ENCODE data around the gene BBIP1. TPM values are rescaled to one million over a fixed set of nuclear protein-coding genes. Genes with fewer than 3 reads are reported as not detected.

The BBIP1 gene
- total RNA-seq, 1 experiment from 2014 or later, result 19.0 TPM

- peaks cover 7% of the 10 kb centered on the region for H3K9me3 Mint-ChIP-seq
- H3K36me3 Mint-ChIP-seq, result no peaks in the 10 kb centered on the region
- POLR2A ChIA-PET, result no interaction called here
- 0 out of 2 replicates have a peak, but pooled peaks cover 3% of the 10 kb centered on the region for H3K4me1 Mint-ChIP-seq
- ATAC-seq (no peak), DNase-seq (ENCODE audit: low spot score) (no peak)
- no peak for TF ChIP-seq ZNF219 (CRISPR knock-in tag; IDR thresholded peaks at IDR 0.05; ENCODE audit: borderline replicate concordance)
- TF ChIP-seq PRRX2 (CRISPR knock-in tag; IDR thresholded peaks at IDR 0.05), result no peak
- TF ChIP-seq ZNF281 (CRISPR knock-in tag; IDR thresholded peaks at IDR 0.05), result no peak
- no peak for TF ChIP-seq CTCF (IDR thresholded peaks at IDR 0.05)
- TF ChIP-seq IRF2 (CRISPR knock-in tag; IDR thresholded peaks at IDR 0.05; ENCODE audit: borderline replicate concordance, low read depth), result no peak
- no peak for TF ChIP-seq CREM (CRISPR knock-in tag; IDR thresholded peaks at IDR 0.05)
- no peak for TF ChIP-seq ESRRA (CRISPR knock-in tag; IDR thresholded peaks at IDR 0.05; ENCODE audit: borderline replicate concordance)
- no peak for TF ChIP-seq AFF4 (CRISPR knock-in tag; IDR thresholded peaks at IDR 0.05; ENCODE audit: borderline replicate concordance)
- TF ChIP-seq ZNF121 (CRISPR knock-in tag; IDR thresholded peaks at IDR 0.05), result no peak
- TF ChIP-seq TCF7 (CRISPR knock-in tag; IDR thresholded peaks at IDR 0.05; ENCODE audit: low read depth), result no peak
- TF ChIP-seq SMAD3 (CRISPR knock-in tag; IDR thresholded peaks at IDR 0.05; ENCODE audit: borderline replicate concordance), result no peak
- TF ChIP-seq HMGA2 (CRISPR knock-in tag; IDR thresholded peaks at IDR 0.05), result no peak
- TF ChIP-seq NR1H2 (CRISPR knock-in tag; IDR thresholded peaks at IDR 0.05), result no peak
- H3K27me3 Mint-ChIP-seq (ENCODE audit: low read depth), result no peaks in the 10 kb centered on the region
- H3K4me3 Mint-ChIP-seq, result no peak overlapping the region
- CTCF ChIA-PET, result interaction anchor here (1.1 to 2.0 kb wide), 2 partner anchors 13 to 54 kb away, joined by 3 to 5 read pairs; no protein-coding TSS in a partner anchor
- no peak overlapping the region for H3K27ac Mint-ChIP-seq
Measured at GRCh38 chr10:110858297-110858934, 60.6 kb downstream of the BBIP1 start.

GRCh38 chr10:110857265-110858171, 61.5 kb downstream of the BBIP1 start:
- ATAC-seq (no peak), DNase-seq (ENCODE audit: low spot score) (no peak)
- ChIA-PET POLR2A (interaction anchor here (0.7 kb wide), 1 partner anchor 30 kb away, joined by 3 read pairs; no protein-coding TSS in a partner anchor), CTCF (interaction anchor here (1.1 to 2.0 kb wide), 2 partner anchors 14 to 53 kb away, joined by 3 to 5 read pairs; no protein-coding TSS in a partner anchor)
- Mint-ChIP-seq H3K36me3 (no peaks in the 10 kb centered on the region), H3K27ac (no peak overlapping the region), H3K4me3 (no peak overlapping the region), H3K27me3 (ENCODE audit: low read depth) (no peaks in the 10 kb centered on the region), H3K9me3 (peaks cover 7% of the 10 kb centered on the region), H3K4me1 (0 out of 2 replicates have a peak, but pooled peaks cover 3% of the 10 kb centered on the region)
- TF ChIP-seq KAT7 (CRISPR knock-in tag; IDR thresholded peaks at IDR 0.05; ENCODE audit: borderline replicate concordance) (no peak), CBFB (CRISPR knock-in tag; IDR thresholded peaks at IDR 0.05; ENCODE audit: low read depth) (no peak), GABPB1 (CRISPR knock-in tag; IDR thresholded peaks at IDR 0.05) (peak; percentile 78)
